ENCODE measurements around the gene GSTM2.

GSTM2 gene

DNA sequence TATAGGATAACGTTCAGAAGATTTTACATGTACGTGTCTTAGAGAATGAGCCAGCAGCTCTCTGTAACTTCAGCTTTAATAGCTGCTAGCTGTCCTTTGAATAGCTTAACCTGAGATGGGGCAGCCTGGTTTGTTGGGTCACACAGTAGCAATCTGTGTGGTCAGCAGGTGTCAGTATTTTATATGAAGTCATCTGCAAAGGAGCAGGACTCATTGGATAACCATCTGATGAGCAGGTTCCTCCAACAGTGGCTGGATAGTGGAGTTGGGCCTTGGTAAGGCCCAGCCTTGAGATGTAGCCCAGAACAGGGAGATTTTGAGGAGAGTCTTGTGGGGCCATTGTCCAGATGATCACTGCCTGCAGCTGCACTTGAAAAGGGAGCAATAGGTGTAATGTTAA is 50.6 kb downstream of the GSTM2 start:
- no peak for DNase-seq

DNA sequence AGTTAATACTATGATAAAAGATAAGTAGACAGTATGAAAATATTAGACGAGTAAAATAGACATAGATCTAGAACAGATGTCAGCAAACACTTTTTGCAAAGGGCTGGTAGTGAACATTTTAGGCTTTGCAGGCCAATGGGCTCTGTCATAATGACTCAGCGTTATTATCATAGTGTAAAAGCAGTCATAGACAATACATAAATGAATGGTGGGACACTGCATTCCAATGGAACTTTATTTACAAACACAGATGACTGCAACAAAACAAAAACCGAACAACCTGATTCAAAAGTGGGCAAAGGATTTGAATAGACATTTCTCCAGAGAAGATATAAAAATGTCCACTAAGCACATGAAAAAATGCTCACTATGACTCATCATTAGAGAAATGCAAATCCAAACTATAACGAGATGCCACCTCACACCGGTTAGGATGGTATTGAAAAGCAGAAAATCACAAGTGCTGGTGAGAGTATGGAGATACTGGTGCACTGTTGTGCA is 51.5 kb downstream of the GSTM2 start:
- no peak for DNase-seq

GRCh38 chr1:109721042-109721441 is 53.2 kb downstream of the GSTM2 start:
- no peak for DNase-seq

DNA sequence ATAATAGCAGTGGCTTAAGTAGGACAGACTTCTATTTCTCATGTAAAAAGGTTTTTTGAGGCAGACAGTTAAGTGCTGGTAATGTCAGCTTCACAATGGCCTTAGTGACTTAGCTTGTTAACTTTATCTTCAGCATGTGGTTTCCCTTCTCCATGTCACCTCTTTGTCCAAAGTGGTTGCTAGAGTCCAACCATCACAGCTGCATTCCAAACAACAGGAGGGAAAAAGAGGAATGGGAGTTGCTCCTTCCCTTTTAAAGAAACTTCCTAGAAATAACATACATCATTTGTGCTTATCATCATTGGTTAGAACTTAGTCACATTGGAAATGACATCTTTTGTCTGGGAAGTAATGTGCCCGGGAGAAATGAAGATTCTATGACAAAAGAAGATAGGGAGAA is 54.1 kb downstream of the GSTM2 start:
- DNase-seq: no peak

GRCh38 chr1:109722908-109723691 is 55.2 kb downstream of the GSTM2 start:
- no peak for DNase-seq
